ENCODE results near the gene HK2. TPM values are rescaled to one million over a fixed set of nuclear protein-coding genes. Genes with fewer than 3 reads are reported as not detected.
"Not testable (repeated sequence)": the region's sequence is repeated elsewhere in the genome, so short reads cannot be mapped to it uniquely, and the experiment has no call there.

The HK2 gene
- total RNA-seq, 1 experiment from 2014 or later, result 8.9 TPM

DNA sequence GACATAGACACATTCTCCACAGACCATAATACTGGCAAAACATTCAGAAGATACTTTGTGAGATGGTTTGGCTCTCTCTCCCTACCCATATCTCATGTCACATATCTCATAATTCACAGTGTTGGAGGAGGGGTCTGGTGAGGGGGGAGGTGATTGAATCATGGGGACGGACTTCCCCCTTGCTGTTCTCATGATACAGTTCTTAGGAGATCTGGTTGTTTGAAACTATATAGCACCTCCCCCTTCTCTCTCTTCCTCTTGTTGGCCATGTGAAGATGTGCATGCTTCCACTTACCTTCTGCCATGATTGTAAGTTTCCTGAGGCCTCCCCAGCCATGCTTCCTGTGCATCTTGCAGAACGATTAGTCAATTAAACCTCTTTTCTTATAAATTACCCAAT, 61.1 kb downstream of the HK2 start:
- DNase-seq (ENCODE audit: low read depth), result no peak

DNA sequence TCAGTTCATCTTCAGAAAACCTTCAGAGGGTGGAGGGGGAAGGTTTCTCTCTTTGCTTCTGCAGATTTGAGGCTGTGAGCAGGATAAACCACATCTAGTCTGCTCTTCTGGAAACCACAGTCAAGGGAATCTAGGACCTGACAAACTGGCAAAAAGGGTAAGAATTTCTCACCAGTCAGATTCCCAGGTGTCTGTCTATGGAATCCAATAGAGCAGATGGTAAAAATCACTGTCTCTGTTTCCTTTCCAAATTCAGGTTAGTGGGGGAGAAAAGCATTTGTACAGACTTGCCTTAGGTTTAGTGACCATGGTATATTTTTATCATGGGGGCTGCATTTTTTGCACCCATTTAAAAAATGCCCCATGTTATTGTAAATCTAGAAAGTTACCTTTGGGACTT, 62.3 kb downstream of the HK2 start:
- DNase-seq (ENCODE audit: low read depth), result no peak

DNA sequence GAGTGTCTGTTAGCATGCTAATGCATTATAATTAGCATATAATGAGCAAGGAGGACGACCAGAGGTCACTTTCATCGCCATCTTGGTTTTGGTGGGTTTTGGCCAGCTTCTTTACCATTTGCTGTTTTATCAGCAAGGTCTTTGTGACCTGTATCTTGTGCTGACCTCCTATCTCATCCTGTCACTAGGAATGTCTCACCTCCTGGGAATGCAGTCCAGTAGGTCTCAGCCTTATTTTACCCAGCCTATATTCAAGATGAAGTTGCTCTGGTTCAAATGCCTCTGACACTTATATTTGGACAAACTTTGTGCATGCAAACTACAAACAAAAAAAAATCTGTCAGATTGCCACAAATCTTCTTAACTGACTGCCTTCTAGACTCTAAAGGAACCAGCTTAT, 66.3 kb downstream of the HK2 start:
- DNase-seq (ENCODE audit: low read depth), result not testable (repeated sequence)

DNA sequence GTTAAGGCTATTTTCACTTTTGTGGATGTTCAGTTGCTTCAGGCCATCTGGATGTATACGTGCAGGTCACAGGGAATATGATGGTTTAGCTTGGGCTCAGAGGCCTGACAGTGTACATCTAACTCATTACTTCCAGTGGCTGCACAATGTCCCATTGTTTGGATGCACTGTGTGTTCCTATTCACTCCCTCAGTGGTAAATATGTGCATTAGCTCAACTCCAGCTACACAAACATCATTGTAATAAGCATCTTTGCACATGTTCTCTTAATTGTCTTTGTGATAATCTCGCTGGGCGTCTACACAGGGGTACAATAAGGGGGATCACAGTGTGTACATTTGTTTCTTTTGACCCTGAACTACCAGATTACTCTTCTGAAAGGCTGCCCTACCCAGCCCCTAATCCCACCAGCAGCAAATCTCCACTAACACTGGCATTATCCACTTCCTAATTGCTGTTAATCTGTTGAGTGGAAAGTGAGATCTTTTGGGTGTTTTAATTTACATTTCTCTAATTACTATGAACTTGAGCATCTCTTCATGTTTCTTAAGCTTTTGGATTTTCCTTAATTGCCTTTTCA, 68.4 kb downstream of the HK2 start:
- DNase-seq (ENCODE audit: low read depth), result no peak

DNA sequence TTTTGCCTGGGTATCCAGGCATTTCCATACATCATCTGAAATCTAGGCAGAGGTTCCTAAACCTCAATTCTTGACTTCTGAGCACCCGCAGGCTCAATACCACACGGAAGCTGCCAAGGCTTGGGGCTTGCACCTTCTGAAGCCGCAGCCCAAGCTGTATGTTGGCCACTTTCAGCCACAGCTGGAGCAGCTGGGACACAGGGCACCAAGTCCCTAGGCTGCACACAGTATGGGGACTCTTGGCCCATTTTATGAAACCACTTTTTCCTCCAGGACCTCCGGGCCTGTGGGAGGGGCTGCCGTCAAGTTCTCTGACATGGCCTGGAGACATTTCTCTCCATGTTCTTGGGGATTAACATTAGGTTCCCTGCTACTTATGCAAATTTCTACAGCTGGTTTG, 72.5 kb downstream of the HK2 start:
- DNase-seq (ENCODE audit: low read depth), result no peak

DNA sequence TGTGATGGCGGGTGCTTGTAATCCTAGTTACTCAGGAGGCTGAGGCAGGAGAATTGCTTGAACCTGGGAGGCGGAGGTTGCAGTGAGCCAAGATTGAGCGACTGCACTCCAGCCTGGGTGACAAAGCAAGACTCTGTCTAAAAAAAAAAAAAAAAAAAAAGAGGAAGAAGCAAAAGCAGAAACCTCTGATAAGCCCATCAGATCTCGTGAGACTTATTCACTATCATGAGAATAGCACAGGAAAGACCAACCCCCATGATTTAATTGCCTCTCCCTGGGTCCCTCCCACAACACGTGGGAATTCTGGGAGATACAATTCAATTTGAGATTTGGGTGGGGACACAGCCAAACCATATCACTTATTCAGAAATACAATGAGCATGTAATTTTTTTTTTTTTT, 73.6 kb downstream of the HK2 start:
- not testable (repeated sequence) for DNase-seq (ENCODE audit: low read depth)

DNA sequence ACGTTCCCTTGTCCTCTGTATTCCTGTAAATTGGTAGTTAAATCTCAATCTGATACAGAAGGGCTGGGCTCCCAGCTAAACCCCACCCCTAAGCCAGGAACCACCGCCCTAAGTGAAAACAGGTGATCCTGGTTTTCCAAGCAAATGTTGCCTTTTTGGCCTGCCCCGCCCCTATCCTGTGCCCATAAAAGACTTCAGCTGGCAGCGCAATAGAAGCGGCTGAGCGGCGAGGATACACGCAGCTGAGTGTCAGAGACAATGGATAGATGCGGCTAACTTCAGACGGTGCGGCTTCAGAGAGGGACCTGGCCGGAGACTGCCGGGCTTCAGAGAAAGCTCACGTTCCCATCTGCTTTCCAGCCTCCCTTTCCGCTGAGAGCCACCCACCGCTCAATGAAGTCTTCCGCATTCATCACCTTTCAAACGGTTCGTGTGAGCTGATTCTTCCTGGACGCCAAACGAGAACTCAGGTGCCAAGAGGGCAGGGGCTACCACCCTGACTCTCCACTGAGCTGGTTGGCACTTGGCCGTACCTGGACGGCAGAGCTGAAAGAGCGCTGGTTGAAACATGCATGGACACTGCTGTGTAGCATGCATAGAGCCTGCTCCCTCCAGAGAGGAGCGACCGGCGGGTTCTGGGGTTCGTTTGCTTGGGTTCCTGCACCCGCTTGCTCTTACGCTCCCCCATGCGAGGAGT, 75.0 kb downstream of the HK2 start:
- no peak for DNase-seq (ENCODE audit: low read depth)

DNA sequence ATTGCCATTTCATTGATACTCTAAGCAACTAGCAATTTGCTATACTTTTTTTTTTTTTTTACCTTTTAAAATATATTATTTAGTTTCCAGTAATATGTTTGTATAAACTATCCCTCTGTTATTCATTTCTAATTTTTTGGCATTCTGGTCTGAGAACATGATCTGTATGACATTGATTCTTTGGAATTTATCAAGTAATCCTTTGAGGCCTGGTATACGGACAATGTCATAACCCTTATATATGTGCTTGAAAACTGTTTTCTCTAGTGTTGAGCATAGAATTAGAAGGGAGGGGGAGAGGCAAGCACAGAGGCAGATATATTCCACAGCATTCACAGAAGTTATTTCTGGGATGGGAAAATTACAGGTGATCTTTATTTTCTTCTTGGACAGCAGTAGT, 76.3 kb downstream of the HK2 start:
- no peak for DNase-seq (ENCODE audit: low read depth)

DNA sequence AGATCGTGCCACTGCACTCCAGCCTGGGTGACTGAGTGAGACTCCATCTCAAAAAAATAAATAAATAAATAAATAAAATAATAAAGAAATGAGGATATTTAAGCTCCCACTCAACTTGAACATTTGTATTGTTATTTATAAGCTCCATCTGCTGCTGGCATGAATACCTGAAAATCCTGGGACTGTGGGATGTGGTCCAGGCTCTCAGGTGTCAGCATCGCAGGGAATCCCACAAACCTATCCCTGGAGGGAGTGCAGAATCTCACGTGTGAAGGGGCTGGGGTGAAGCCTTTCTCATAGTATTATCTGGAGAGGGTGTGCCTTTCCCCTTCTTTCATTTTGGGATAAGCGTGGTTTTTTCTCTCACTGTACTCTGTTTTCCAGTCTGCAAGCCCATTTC, 77.1 kb downstream of the HK2 start:
- DNase-seq (ENCODE audit: low read depth), result no peak

DNA sequence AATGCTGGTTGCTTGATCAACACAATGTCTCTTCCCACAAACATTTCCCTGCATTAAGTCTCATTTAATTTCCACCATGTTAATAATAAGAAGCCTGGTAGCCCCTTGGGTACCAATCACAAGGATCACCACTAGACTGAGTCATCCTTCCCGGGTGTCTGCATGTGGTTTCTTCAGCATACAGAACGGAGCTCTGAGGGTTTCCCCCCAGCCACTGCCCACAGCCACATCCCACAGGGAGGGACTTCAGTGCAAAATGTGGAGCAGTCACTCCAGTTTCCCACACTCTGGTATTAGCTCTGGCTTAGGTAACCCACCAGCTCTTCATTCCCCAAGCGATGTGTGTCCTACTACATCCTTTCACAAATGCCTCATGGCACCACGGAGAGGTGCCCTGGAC, 81.8 kb downstream of the HK2 start:
- peak; percentile 63 for DNase-seq (ENCODE audit: low read depth)

DNA sequence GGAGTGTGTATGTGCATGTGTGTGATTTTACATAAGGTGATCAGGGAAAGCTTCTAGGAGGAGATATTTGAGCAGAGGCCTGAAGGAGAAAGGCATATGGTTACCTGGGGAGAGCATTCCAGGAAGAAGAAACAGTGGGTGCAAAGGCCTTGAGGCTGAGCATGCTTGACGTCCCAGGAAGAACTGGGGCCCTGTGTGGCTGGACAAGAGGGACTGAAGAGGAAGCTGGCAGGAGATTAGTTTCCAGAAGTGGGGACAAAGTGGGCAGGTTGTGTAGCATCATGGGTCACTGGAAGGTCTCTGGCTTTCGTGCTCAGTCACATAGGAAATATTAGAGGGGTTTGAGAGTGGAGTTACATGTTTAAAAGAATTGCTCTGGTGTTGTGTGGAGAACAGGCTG, 82.5 kb downstream of the HK2 start:
- no peak for DNase-seq (ENCODE audit: low read depth)

DNA sequence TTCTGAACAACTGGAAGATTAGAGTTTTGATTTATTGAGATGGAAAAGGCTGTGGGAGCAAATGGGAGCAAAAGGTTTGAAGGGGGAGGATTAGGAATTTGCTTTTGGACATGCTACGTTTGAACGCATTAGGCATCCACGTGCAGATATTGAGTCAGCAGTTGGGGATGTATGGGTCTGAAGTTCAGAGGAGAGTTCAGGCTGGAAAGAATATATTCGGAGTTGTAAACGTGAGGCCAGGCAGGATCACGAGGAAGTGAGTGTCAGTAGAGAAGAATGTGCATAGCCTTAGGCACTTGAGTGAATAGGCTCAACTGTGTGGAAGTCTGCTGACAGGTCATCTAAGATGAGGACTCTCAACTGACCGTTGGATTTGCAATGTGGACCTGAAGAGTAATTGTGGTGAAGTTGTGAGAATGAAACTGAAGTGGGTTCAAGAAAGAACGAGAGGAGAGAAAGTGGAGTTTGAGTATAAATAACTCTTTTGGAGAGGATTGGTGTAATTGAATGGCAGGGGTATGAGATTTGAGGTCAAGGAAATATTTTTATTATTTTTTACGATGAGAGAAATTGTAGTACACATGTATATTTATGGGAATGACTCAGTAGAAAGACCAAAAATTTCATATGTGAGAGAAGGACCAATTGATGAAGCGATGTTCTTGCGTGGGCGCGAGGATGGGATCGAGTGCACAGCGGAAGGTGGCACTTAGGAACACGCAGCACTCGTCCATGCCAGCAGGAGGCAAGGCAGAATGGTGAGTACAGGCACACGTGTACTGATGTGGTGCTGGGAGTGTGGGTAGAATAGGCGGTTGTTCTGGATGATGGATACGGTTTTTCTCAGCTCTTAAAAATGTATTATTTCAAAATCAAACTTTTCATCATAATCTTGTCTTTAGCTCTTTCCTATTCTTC, 84.0 kb downstream of the HK2 start:
- DNase-seq (ENCODE audit: low read depth), result peak; percentile 42

DNA sequence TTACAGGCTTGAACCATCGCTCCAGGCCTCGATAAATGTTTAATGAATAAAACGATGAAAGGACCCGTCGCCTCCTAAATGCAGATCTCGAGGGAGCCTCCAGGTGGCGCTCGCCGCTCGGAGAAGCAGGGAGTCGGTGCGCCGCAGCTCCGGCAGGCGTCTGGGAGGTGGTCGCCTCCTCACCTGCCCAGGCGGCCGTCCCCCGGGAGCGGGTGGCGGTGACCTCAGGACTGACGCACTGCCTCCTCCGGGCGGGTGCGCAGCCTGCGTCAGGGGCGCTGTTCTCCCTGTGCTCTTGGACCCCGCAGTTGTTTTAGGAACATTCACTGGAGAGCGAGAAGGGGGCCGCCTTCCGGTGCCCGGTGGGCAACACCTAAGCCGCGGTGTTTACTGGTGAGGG, 85.9 kb downstream of the HK2 start:
- DNase-seq (ENCODE audit: low read depth), result peak; percentile 71

DNA sequence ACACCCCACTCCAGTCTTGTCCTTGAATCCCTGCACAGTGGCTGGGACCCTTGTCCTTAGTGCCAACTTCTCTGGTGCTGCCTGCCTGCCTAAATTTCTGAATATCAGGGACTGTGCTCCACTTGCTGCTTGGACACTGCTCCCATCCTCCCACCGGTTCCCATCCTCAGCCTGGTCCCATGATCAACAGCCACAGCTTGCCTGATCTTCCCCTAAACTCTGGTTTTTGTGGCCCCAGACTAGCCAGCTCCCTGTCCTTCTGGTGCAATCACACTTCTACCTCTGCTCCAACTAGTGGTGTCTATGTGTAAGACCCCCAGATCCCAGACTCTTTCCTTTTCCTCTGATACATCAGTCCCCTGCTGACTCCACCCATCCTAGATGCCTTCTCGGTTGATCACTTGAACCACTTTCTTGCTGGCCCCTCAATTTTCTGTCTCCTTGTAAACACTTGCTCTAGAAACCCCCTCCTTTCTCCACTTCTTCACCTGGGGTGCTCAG, 87.4 kb downstream of the HK2 start:
- DNase-seq (ENCODE audit: low read depth), result no peak

DNA sequence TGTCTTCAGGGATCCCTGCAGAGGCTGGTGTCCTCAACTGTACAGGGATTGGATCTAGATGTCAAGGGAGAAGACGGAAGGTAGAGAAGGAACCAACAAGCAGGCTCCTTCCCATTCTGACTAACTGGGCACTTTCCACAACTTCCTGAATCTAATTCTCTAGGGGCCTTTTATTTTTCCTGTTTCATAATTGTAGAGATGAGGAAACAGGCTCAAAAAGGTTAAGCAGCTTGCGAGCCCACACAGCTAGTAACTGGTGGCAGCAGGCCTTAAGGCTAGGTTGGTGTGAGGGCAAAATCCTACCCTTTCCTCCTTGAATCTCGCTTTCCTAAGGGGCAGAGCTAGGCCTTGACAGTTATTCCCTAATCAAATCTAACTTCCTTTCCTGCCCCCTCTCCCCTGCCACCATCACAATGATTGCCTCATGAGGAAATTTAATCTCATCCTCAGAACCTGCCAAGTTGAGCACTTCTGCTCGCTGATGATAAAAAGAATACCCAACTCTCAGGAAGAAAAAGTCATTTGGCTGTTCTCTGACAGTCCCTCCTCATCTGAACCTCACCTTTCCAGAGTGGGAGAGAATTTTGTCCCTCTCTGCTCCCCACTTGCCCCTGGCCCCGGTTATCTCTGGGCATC, 88.8 kb downstream of the HK2 start:
- no peak for DNase-seq (ENCODE audit: low read depth)

DNA sequence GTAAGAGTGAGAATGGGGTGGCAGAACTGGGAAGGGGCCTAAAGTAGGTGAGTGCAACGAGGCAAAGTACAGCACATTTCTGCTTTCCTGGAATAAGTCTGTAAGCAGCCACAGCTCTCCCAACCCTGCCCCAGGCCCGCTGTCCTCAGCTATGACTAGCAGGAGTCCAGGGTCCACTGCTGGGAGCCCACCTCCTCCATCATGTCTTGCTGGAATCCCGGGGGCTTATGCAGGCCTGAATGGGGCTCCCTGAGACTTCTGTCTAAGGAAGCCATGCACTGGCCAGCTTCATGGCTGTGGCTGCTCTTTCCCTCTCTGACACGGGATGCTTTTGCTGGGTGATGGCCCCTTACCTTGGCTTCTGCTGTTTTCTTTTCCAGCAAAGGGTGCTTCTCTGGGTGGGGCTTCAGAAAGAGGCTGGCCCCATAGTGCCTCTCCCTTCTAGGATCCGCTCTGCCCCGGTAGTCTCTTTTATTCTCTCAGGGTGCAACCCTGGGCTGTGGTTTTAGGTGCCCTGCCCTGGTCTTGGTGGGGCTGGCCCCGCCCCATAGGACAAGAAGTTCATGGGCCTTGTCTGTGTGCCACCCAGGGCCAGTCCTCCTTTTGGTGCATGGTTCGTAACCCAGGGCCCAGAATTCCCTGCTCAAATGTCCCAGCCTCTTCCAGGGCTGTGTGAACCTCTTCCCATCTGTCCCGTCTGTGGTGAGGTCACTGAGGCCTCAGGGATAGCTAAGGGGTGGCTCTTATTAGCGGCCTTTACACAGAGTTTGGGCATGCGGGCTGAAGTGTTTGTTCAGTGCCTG, 90.7 kb downstream of the HK2 start:
- no peak for DNase-seq (ENCODE audit: low read depth)

DNA sequence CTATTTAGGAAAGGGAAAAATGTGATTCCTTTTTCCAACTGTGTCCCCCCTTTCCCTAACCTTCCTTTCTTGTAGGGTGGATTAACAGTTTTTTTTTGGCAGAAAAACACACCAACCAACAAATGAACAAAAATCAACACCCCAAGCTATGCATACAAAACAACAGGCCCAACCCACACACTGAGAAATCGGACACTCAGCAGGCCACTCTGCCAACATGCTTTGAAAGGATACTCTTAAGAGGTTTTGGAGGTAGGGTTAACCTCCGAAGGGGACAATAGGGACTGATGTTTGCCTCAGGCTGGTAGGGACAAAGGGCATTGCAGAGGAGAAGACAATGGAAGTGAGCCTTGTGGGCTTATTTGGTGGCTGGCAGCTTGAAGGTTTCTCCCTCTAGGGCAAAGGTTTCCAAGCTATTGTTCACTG, 91.4 kb downstream of the HK2 start:
- DNase-seq (ENCODE audit: low read depth), result no peak

DNA sequence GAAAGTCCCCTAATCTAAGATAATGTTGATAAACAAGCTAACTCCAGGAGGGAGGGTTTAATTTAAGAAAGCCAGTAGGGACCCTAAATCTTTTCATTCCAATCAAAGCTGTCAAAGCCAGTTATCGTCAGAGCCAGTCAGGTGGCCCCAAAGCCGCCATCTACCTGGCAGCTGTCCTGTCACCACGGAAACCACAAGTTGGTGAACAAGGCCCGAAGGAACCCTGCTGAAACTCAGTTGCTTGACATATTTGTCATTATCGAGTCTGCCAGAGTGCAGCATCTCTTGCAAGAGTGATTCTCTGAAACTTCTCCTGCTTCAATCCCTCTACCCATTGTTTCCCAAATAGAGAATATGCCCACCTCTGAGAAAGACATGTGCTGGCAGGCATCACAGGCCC, 93.7 kb downstream of the HK2 start:
- DNase-seq (ENCODE audit: low read depth), result no peak

DNA sequence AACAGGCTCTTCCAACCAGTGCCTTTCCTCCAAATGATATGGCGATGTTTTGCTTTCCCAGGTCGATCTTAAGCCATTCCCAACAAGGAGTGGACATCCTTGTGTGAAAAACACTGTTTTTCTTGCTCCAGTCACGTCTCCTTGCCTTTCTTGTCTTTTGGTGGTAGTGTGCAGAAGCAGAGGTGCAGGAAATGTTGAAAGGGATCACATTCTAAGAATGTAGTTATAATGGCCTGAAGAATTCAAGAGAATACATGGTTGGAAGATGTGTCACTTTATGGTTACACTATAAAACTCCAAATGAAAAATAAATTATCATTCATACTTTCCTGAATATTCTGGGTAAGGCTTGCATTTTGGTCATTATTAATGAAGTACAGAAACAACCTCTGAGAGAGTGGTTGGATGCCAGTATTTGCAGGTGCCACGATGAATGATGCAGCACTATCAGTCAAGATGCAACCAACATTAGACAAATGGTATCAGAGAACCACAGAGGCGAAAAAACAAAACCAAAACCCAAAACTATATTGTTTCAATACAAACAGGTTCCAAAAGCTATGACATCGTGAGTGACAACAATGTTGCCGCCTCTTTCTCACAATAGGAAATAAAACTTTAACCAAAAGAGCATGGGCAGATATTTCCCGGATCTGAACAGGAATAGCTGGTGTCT, 97.0 kb downstream of the HK2 start:
- no peak for DNase-seq (ENCODE audit: low read depth)

DNA sequence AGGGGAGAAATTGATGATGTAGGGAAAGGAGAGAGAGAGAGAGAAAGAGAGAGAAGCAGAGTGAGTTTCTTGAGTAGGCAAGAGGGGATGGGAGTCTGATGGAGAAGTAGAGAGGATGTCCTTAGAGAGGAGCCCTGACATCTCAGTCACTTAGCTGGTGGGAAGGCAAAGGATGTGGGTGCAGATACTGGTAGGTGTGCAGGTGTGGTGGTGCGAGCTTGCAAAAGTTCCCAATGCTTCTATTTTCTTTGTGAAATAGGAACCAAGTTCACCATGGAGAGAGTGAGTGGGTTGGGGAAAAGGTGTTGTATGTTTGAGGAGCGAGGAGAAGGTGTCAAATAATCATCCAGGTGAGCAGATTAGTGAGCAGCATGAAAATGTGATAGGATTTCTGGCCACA, 98.0 kb downstream of the HK2 start:
- no peak for DNase-seq (ENCODE audit: low read depth)

DNA sequence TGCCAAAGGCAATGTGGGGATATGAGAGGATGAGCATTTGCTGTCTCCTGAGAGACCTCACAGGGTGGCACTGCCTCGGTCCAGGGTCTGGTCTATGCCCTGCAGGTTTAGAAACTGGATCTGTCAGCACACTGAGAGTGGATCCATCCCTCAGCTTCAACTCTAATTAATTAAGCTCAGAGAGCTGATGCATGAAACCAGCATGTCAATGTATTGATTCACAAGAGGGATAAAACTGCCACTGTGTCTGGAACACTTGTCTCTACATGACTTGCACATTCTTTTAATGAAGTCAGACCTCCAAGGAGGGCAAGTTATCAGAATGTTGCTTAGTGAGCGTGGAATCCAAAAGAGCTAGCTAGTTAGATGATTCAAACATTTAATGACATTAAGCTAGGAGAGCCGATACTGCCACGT, 102.1 kb downstream of the HK2 start:
- no peak for DNase-seq (ENCODE audit: low read depth)
